ENCODE measurements around the gene NRAP. TPM values are rescaled to one million over a fixed set of nuclear protein-coding genes. Genes with fewer than 3 reads are reported as not detected.

Gene NRAP
- total RNA-seq, 1 donor from 2014 or later, result not detected

DNA sequence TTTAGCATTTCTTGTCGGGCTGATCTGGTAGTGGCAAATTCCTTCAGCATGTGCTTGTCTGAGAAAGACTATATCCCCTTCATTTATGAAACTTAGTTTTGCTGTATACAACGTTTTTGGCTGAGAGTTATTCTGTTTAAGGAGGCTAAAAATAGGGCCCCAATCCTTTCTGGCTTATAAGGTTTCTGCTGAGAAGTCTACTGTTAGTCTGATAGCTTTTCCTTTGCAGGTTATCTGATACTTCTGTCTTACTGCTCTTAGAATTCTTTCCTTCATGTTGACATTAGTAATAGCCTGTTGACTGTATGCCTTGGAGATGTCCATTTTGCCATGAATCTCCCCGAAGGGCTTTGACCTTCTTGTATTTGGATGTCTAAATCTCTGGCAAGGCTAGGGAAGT lies 25.7 kb upstream of the NRAP start:
- Mint-ChIP-seq H3K4me3 (no peak overlapping the region), H3K27ac (ENCODE audit: unreplicated experiment) (no peak overlapping the region), H3K27me3 (ENCODE audit: low read depth) (no peaks in the 10 kb centered on the region), H3K36me3 (ENCODE audit: low read depth) (peaks cover 64% of the 10 kb centered on the region), H3K4me1 (no peaks in the 10 kb centered on the region), H3K9me3 (peaks cover 32% of the 10 kb centered on the region)
- TF ChIP-seq, protein P1, sequence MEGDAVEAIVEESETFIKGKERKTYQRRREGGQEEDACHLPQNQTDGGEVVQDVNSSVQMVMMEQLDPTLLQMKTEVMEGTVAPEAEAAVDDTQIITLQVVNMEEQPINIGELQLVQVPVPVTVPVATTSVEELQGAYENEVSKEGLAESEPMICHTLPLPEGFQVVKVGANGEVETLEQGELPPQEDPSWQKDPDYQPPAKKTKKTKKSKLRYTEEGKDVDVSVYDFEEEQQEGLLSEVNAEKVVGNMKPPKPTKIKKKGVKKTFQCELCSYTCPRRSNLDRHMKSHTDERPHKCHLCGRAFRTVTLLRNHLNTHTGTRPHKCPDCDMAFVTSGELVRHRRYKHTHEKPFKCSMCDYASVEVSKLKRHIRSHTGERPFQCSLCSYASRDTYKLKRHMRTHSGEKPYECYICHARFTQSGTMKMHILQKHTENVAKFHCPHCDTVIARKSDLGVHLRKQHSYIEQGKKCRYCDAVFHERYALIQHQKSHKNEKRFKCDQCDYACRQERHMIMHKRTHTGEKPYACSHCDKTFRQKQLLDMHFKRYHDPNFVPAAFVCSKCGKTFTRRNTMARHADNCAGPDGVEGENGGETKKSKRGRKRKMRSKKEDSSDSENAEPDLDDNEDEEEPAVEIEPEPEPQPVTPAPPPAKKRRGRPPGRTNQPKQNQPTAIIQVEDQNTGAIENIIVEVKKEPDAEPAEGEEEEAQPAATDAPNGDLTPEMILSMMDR (conservative IDR thresholded peaks at IDR 0.05), result no peak
- DNase-seq (ENCODE audit: low read depth, low spot score), result no peak

DNA sequence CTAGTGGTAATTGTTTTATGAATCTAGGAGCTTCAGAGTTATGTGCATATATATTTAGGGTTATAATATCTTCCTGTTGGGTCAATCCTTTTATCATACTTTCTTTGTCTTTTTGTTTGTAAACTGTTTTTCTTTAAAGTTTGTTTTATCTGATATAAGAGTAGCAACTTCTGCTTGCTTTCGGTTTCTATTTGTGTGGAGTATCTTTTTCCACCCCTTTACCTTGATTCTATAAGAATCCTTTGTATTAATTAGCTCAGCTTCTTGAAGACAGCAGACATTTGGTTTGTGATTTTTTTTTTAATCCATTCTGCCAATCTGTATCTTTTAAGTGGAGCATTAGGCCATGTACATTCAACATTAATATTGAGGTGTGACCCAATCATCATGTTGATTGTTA lies 25.2 kb upstream of the NRAP start:
- TF ChIP-seq, protein P1 (conservative IDR thresholded peaks at IDR 0.05), result no peak
- Mint-ChIP-seq H3K4me3 (no peak overlapping the region), H3K36me3 (ENCODE audit: low read depth) (peaks cover 65% of the 10 kb centered on the region), H3K9me3 (peaks cover 35% of the 10 kb centered on the region), H3K27ac (ENCODE audit: unreplicated experiment) (no peak overlapping the region), H3K27me3 (ENCODE audit: low read depth) (no peaks in the 10 kb centered on the region), H3K4me1 (no peaks in the 10 kb centered on the region)
- no peak for DNase-seq (ENCODE audit: low read depth, low spot score)

DNA sequence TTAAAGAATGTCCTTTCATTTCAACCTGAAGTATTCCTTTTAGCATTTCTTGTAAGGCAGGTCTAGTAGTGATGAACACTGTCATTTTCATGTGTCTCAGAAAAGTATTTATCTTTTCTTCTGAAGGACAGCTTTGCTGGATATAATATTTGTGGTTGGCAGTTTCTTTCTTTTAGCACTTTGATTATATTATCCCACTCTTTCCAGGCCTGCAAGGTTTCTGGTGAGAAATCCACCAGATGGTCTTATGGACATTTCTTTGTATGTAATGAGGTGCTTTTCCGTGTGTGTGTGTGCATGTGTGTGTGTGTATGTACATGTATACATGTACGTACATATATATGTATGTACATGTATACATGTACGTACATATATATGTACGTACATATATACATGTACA lies 23.2 kb upstream of the NRAP start:
- H3K27me3 Mint-ChIP-seq (ENCODE audit: low read depth), result no peaks in the 10 kb centered on the region
- TF ChIP-seq, protein P1 (conservative IDR thresholded peaks at IDR 0.05), result no peak

DNA sequence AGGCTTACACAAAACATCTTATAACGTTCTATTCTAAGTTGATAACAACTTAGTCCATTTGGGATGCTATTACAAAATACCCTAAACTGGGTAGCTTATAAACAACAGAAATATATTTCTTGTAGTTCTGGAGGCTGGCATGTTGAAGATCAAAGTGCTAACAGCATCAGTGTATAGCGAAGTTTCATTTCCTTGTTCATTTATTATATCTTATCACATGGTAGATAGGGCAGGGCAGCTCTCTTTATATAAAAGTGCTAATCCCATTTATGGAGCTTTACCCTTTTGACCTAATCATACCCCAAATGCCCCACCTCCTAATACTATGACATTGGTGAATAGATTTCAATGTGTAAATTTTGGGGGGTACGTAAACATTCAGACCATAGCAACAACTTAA lies 22.2 kb upstream of the NRAP start:
- no peak overlapping the region for H3K4me3 Mint-ChIP-seq
- H3K27me3 Mint-ChIP-seq (ENCODE audit: low read depth), result no peaks in the 10 kb centered on the region
- H3K9me3 Mint-ChIP-seq, result peaks cover 34% of the 10 kb centered on the region
- no peak overlapping the region for H3K27ac Mint-ChIP-seq (ENCODE audit: unreplicated experiment)
- TF ChIP-seq, protein P1 (conservative IDR thresholded peaks at IDR 0.05), result no peak
- peaks cover 52% of the 10 kb centered on the region for H3K36me3 Mint-ChIP-seq (ENCODE audit: low read depth)
- peaks cover 11% of the 10 kb centered on the region for H3K4me1 Mint-ChIP-seq
- DNase-seq (ENCODE audit: low read depth, low spot score), result no peak

More for the DNA sequence above, 23.2 kb upstream of the NRAP start:
- DNase-seq (ENCODE audit: low read depth, low spot score), result no peak
- H3K36me3 Mint-ChIP-seq (ENCODE audit: low read depth), result peaks cover 56% of the 10 kb centered on the region
- no peak overlapping the region for H3K27ac Mint-ChIP-seq (ENCODE audit: unreplicated experiment)
- H3K4me1 Mint-ChIP-seq, result peaks cover 4% of the 10 kb centered on the region
- H3K9me3 Mint-ChIP-seq, result peaks cover 34% of the 10 kb centered on the region
- no peak overlapping the region for H3K4me3 Mint-ChIP-seq

DNA sequence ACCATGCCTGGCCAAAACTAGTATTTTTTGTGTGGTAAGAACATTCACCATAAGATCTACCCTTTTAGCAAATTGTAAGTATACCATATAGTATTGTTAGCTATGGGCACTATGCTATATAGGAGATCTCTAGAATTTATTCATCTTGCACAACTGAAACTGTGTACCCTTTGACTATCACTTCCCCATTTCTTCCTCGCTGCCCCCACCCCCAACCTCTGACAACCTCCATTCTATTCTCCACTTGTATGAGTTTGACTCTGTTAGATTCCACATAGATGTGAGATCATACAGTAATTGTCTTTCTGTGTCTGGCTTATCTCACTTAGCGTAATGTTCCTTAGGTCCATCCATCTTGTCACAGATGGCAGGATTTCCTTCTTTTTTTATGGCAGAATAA lies 19.5 kb upstream of the NRAP start:
- DNase-seq (ENCODE audit: low read depth, low spot score), result no peak
- TF ChIP-seq, protein P1 (conservative IDR thresholded peaks at IDR 0.05), result no peak
- Mint-ChIP-seq H3K27me3 (ENCODE audit: low read depth) (no peaks in the 10 kb centered on the region), H3K27ac (ENCODE audit: unreplicated experiment) (no peak overlapping the region), H3K4me1 (peaks cover 30% of the 10 kb centered on the region), H3K36me3 (ENCODE audit: low read depth) (peaks cover 37% of the 10 kb centered on the region), H3K4me3 (peak overlapping the region; percentile 23), H3K9me3 (peaks cover 27% of the 10 kb centered on the region)

Data from neural crest cell (in vitro differentiated cells).